Astrocyte of the spinal cord (primary cell): Measurements from ENCODE around the gene KCNK7.
A peak's percentile ranks its signal among the peaks of the same experiment; 100 is the strongest.

Experiments
- DNase-seq: peaks from one replicate; pipeline ENCODE4 v3.0.0; 2011; ENCODE audit warnings: low read depth, low spot score
- H3K4me3 ChIP-seq: 2 replicates; pipeline ENCODE4 v1.5.1; 2011; ENCODE audit warnings: low read depth, mild to moderate bottlenecking, low read length, moderate library complexity
- CTCF ChIP-seq: IDR thresholded peaks from 2 replicates; pipeline ENCODE4 v1.5.1; 2012; ENCODE audit warnings: low read depth, mild to moderate bottlenecking, low read length, inconsistent platforms
- in situ Hi-C: cut with HindIII; loops from 2 replicates; pipeline ENCODE4 v1.10.0; 2017; ENCODE audit warnings: low sequenced_read_pairs

Gene KCNK7

GRCh38 chr11:65562020-65562419 is 33.6 kb downstream of the KCNK7 start:
- in situ Hi-C loops: no loop called here
- no peak for DNase-seq
- TF ChIP-seq CTCF: no peak

GRCh38 chr11:65560555-65561418 is 34.8 kb downstream of the KCNK7 start:
- no peak overlapping the region for H3K4me3 ChIP-seq
- no peak for TF ChIP-seq CTCF
- in situ Hi-C loops: no loop called here
- DNase-seq: peak; percentile 90

More at GRCh38 chr11:65562020-65562419, 33.6 kb downstream of the KCNK7 start:
- no peak overlapping the region for H3K4me3 ChIP-seq

GRCh38 chr11:65559951-65560537 is 35.6 kb downstream of the KCNK7 start:
- no peak for TF ChIP-seq CTCF
- peak; percentile 69 for DNase-seq
- in situ Hi-C loops: no loop called here
- H3K4me3 ChIP-seq: no peak overlapping the region

GRCh38 chr11:65559535-65559934 is 36.1 kb downstream of the KCNK7 start:
- in situ Hi-C loops: no loop called here
- no peak for TF ChIP-seq CTCF
- no peak overlapping the region for H3K4me3 ChIP-seq
- no peak for DNase-seq

- in situ Hi-C loops: no loop called here
- H3K4me3 ChIP-seq: peak overlapping the region; percentile 16
Observed at GRCh38 chr11:65558930-65559509, 36.6 kb downstream of the KCNK7 start.

More at GRCh38 chr11:65558930-65559509, 36.6 kb downstream of the KCNK7 start:
- peak; percentile 1 for TF ChIP-seq CTCF
- peak; percentile 73 for DNase-seq
